Neural crest cell (in vitro differentiated cells): ENCODE measurements around the gene L3MBTL3. TPM values are rescaled to one million over a fixed set of nuclear protein-coding genes. Genes with fewer than 3 reads are reported as not detected.

Experiments
- DNase-seq: peaks from one replicate; pipeline ENCODE4 v3.0.0; 2021; ENCODE audit warnings: low read depth, mixed read lengths, low spot score
- H3K27ac Mint-ChIP-seq: one replicate; pipeline ENCODE4 v1.8.0; 2021; ENCODE audit warnings: mild to moderate bottlenecking, mixed read lengths; ENCODE audit not compliant: unreplicated experiment
- H3K27me3 Mint-ChIP-seq: 2 replicates; pipeline ENCODE4 v1.8.0; 2021; ENCODE audit warnings: low read depth, mild to moderate bottlenecking, mixed read lengths
- H3K36me3 Mint-ChIP-seq: 2 replicates; pipeline ENCODE4 v1.8.0; 2021; ENCODE audit warnings: low read depth, mild to moderate bottlenecking, mixed read lengths
- H3K4me1 Mint-ChIP-seq: 2 replicates; pipeline ENCODE4 v1.8.0; 2021; ENCODE audit warnings: mixed read lengths
- H3K4me3 Mint-ChIP-seq: one replicate; pipeline ENCODE4 v1.8.0; 2021; ENCODE audit warnings: mild to moderate bottlenecking, mixed read lengths
- H3K9me3 Mint-ChIP-seq: 2 replicates; pipeline ENCODE4 v1.8.0; 2021; ENCODE audit warnings: mixed read lengths
- CTCF ChIP-seq: fragments of 200-600 bp; sonication (generic); conservative IDR thresholded peaks from 2 replicates; pipeline ENCODE4 v1.5.0; 2021; ENCODE audit warnings: antibody characterized with exemption, mild to moderate bottlenecking
- total RNA-seq: library from RNA; stranded (reverse); gene quantifications from 2 replicates; pipeline ENCODE4 v1.2.1, GENCODE V29; 2021

Gene L3MBTL3
- total RNA-seq, 1 donor from 2014 or later = 22.8 TPM

DNA sequence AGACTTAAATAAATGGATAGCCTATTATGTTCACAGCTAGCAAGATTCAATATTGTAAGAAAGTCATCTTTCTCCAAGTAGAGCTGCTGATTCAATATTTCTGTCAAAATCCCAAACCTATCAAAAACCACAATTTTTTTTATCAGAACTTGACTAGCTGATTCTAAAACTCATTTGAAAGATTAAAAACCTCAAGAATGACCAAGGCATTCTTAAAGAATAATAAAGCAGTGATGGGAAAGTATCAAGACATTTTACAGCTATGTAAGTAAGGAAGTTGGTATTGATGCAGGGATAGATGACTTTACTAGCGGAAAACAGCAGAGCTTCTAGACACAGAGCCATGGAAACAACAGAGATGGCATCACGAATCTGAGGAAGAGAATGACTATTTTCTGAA is 139.7 kb downstream of the L3MBTL3 start:
- DNase-seq = no peak
- no peaks in the 10 kb centered on the region for H3K4me1 Mint-ChIP-seq
- no peaks in the 10 kb centered on the region for H3K36me3 Mint-ChIP-seq
- no peak for TF ChIP-seq CTCF
- H3K27me3 Mint-ChIP-seq = no peaks in the 10 kb centered on the region
- H3K4me3 Mint-ChIP-seq = no peak overlapping the region
- peaks cover 6% of the 10 kb centered on the region for H3K9me3 Mint-ChIP-seq
- H3K27ac Mint-ChIP-seq = no peak overlapping the region

DNA sequence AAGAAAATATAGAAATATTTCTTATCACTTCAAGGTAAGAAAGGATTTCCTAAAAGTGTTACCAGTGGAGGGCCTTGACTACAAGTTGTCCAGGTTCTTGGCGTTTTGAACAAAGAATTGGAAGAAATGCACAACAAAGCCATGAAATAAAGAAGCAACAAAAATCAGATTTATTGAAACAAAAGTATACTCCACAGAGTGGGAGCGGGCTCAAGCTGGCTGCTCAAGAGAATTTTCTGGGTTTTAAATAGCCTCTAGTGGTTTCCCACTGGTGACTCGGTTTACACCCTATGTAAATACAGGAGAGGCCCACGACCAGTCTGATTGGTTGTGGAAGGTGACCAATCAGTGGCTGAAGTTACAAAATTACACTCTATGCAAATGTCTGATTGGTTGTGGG is 140.2 kb downstream of the L3MBTL3 start:
- Mint-ChIP-seq H3K27ac (no peak overlapping the region), H3K4me3 (no peak overlapping the region), H3K9me3 (peaks cover 6% of the 10 kb centered on the region), H3K36me3 (no peaks in the 10 kb centered on the region), H3K27me3 (no peaks in the 10 kb centered on the region), H3K4me1 (no peaks in the 10 kb centered on the region)
- no peak for DNase-seq
- TF ChIP-seq CTCF = no peak

GRCh38 chr6:130159956-130160355 is 141.6 kb downstream of the L3MBTL3 start:
- Mint-ChIP-seq H3K4me3 (no peak overlapping the region), H3K9me3 (peaks cover 6% of the 10 kb centered on the region), H3K27ac (no peak overlapping the region), H3K36me3 (no peaks in the 10 kb centered on the region), H3K4me1 (no peaks in the 10 kb centered on the region), H3K27me3 (no peaks in the 10 kb centered on the region)
- DNase-seq = no peak
- TF ChIP-seq CTCF = no peak

DNA sequence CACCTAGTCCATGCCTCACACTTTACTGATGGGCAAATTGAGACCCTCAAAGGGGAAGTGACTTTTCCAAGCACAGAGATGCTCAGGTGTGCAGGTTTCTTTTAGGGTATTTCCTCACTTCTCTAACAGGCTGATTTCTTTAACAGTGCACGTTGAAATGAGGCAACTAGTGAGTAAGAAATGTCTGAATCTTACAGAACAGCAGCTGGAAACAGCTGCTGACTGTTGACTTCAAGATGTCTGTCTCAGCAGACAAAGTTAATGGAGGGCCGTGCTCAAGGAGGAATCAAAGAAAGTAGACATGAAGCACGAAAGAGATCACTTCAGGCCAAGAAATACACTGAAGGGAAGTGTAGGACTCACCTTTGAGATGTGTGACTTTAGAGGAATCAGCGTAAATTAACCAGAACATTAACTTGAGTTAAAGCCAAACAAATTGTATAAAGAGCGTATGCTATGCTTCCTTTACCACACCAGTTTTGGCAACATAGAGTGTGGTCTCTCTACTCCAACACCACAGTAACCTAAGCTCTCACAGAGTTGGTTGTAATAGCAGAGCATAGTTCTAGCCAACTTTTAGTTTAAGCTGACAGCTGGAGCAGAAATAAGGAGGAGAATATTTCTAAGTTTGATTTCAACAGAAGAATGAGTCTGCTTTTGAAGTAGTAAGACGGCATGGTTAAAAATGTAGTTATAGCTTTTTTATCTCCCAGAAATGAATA is 143.5 kb downstream of the L3MBTL3 start:
- H3K36me3 Mint-ChIP-seq = no peaks in the 10 kb centered on the region
- H3K4me1 Mint-ChIP-seq = no peaks in the 10 kb centered on the region
- DNase-seq = no peak
- H3K4me3 Mint-ChIP-seq = no peak overlapping the region
- H3K27me3 Mint-ChIP-seq = peaks cover 3% of the 10 kb centered on the region
- H3K9me3 Mint-ChIP-seq = peaks cover 3% of the 10 kb centered on the region
- H3K27ac Mint-ChIP-seq = no peak overlapping the region
- no peak for TF ChIP-seq CTCF

- Mint-ChIP-seq H3K4me3 (no peak overlapping the region), H3K36me3 (no peaks in the 10 kb centered on the region), H3K27ac (no peak overlapping the region), H3K27me3 (peaks cover 3% of the 10 kb centered on the region), H3K4me1 (no peaks in the 10 kb centered on the region), H3K9me3 (peaks cover 3% of the 10 kb centered on the region)
- DNase-seq = no peak
- TF ChIP-seq CTCF = no peak
These were observed 144.0 kb downstream of the L3MBTL3 start for GRCh38 chr6:130162421-130162820.
